ENCODE measurements around the gene SPATS2L.

Gene SPATS2L

GRCh38 chr2:200306196-200306930 lies at the start of gene SPATS2L:
TSS of gene SPATS2L (plus strand) at chr2:200306693. CDS start at chr2:200389245, 82,552 bp downstream.
- DNase-seq = peak; percentile 34

DNA sequence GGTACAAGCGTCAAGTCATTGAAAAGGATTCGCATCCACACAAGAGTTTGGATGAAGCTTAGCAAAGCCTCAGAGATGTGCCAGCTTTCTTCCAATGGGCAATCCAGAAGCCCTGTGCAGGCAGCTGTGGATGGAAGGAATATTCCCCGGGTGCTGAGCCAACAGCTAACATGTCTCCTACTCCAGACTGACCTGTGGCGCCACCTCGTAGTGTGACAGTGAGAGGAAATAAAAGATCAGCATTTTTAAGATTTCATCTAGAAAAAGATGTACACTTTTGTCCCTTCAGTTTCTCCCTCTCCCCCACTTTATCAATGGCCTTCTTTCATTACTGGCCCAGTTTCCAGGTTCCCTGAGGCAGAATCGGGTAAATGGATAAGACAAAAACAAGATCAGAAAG lies 48.9 kb upstream of the SPATS2L start:
- no peak for DNase-seq

GRCh38 chr2:200258081-200258480 lies 48.4 kb upstream of the SPATS2L start:
- DNase-seq = no peak

GRCh38 chr2:200258881-200259576 lies 47.5 kb upstream of the SPATS2L start:
- DNase-seq = no peak

DNA sequence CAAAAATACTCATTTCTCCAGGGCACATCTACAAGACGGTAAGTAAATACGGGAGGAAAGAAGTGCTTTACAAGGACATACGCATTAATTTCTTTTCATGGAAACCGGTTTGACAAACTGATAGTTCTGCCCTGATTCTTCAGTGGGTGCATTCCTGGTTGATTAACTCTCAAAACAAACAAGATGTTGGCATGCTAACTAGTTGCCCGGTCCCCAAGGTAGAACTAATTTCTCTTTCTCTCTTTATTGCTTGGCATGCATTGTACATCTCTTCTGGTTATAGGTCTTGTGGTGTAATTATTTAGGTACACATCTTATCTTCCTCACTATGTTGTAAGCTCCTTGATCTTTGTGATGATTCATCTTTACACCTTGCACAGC lies 46.9 kb upstream of the SPATS2L start:
- DNase-seq = no peak

DNA sequence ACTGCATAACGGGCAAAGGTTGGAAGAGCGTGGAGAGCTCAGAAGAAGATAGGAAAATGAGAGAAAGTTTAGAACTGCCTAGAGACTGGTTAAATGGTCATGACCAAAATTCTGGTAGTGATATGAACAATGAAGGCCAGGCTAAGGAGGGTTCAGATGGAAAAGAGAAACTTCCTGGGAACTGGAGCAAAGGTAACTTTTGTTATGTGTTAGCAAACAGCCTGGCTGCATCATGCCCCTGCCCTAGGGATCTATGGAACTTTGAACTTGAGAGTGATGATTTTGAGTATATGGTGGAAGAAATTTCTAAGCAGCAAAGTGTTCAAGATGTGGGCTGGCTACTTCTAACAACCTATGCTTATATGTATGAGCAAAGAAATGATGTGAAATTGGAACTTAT lies 44.4 kb upstream of the SPATS2L start:
- no peak for DNase-seq

GRCh38 chr2:200263279-200263678 lies 43.2 kb upstream of the SPATS2L start:
- DNase-seq = no peak

GRCh38 chr2:200264631-200265030 lies 41.9 kb upstream of the SPATS2L start:
- no peak for DNase-seq

DNA sequence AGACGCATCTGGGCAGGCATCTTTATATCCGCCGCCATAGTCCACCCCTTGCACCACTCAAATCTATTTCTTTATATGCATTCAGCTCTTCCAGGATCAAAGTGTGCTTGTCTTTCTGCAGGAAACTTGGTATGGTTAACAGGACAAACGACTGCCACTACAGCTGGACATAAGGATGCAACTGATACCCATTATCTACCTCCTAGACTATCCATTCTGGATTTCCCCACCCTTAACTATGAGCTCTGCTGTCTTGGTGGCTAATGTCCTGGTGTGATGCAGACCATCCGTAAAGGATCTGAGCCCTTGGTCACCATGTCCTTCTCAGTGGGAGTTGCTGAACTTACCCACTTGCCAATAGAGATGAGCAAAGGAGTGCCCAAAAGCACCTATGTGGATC lies 40.1 kb upstream of the SPATS2L start:
- no peak for DNase-seq

DNA sequence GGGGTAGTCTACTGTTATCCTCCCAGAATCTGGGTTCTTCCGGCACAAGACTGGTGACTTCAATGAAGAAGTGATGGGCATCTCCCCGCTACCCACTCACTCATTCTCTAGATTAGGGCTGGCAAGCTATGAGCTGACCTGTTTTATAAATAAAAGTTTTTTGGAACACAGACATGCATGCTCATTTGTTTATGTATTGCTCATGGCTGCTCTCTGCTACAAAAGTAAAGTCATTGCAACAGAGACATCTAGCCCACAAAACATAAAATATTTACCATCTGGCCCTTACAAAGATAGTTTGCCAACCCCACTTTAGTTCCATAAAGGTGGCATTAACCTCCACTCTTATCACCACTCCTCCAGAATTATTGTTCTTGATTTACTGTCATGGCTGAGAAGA lies 39.1 kb upstream of the SPATS2L start:
- no peak for DNase-seq

DNA sequence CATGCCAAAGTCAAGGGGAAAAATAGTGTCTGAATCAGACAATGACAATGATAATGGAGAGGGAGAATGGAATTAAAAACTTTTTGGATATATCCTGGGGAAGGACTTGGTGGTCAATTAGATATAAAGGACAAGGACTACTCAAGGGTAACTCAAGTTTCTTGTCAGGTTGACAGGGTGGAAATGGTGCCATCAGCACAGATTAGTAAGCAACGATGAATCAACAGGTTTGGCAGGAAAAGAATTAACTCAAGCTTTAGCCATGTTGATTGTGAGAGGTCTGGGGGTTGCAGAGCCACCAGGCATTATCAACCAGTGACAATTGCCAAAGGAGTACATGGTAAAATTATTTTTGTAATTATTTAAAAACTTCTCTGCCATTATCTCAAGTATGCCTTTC lies 35.8 kb upstream of the SPATS2L start:
- no peak for DNase-seq

DNA sequence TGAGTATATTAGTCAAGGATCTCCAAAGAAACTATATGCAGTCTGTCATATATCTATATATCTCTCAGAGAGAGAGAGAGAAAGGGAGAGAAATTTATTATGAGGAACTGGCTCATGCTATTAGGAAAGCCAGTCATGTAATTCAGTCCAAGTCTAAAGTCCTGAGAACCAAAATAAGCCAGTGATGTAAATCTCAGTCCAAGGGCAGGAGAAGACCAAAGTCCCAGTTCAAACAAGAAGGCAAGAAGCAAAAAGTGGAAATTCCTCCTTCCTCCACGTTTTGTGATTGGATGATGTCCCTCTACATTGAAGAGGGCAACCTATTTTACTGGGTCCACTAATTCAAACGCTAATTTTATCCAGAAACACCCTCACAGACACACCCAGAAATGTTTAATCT lies 34.2 kb upstream of the SPATS2L start:
- no peak for DNase-seq

GRCh38 chr2:200274116-200275075 lies 32.1 kb upstream of the SPATS2L start:
- DNase-seq = no peak

GRCh38 chr2:200275295-200276013 lies 31.0 kb upstream of the SPATS2L start:
- DNase-seq = no peak

- DNase-seq = no peak
These were observed 30.0 kb upstream of the SPATS2L start for GRCh38 chr2:200276472-200276871.

DNA sequence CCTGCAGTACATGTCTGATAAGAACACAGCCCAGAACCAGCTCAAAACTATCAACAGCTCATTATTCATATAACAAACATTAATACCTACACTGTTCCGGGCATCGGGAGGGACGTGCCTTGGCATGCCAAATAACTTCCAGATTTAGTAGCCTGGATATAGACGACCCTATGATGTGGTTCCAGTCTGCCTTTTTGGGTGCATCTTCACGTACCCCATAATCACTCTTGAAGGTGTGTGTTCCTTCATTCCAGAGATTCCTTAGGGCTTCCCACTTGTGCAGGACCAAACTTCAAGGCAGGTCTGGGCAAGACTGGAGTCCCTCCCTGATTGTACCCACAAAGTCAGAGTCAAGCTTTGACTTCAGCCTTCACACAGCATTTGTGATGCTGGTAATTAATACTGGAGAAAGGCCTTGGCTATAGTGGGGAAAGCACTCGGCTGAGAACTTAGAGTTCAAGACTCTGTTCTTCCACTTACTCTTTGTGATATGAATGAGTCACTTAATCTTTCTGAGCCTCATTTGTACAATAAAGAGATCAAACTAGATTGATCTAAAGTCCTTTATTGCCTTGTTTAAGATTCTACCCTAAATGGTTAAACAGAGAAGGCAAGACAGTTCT lies 27.7 kb upstream of the SPATS2L start:
- no peak for DNase-seq

GRCh38 chr2:200279857-200280256 lies 26.6 kb upstream of the SPATS2L start:
- DNase-seq = no peak

DNA sequence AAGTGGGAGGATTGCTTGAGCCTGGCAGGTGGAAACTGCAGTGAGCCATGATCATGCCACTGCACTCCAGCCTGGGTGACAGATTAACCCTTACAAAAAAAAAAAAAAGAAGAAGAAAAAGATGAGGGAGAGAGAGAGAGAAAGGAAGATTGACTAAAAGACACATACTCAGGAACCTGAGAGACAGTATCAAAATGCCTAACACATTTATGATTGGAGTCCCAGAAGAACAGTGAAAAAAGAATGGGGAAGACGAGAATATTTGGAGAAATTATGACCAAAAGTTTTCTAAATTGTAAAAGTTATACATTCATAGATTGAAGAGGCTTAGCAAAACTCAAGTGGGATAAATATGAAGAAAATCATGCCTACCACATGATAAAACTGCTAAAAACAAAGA lies 19.9 kb upstream of the SPATS2L start:
- DNase-seq = no peak

GRCh38 chr2:200288670-200289429 lies 17.6 kb upstream of the SPATS2L start:
- DNase-seq = no peak

DNA sequence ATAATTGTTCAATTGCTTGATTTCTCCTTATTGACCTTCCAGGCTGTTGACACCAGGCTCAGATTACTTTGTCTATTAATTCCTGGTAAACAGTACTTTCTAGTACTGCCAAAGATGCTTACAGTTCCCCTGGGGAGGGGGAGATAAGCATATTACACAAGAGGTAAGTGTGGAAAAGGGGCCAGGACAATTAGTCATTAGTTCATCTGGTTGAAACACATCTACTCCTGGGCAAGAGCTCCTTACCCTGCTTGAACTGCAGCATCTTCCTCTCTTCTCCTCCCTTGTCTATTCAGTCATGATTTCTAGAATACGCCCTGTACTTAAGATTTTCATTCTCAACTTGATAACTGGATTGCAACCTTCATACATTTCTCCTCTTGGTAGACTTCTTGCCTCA lies 10.4 kb upstream of the SPATS2L start:
- no peak for DNase-seq

DNA sequence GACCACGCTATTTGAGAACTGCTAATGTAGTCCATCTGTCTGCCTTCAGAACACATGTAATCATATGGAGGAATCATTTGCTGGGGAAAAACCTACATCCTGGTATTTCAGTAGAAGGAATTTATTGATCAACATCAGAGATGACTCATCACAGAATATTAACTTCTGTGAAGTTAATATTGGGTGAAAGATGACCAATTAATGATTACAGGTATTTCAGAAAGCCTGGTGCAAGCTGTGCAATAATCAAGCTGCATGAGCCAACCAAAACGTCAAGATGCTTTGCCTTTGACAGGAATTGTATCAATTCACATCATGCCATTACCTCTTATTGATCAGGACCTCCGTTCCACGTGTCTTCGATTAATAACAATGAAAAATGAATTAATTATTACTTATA lies 9.4 kb upstream of the SPATS2L start:
- no peak for DNase-seq

DNA sequence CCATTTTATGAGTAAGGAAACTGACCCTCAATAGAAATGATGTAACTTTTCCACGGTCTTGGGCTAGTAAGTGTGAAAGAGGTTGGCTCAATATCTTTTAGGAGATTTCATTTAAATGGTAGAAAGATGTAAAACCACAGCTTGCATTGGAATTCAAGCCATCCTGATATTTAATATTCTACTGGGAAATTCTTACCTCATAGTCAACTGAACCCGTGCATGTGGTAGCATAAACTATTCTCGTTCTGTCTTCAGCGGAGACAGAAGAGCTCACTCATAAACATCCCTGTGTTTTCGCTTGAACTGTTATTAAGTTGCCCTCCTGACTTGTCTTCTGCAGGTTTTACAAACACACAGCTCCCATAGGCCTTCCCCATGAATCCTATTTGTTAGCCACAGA lies 8.5 kb upstream of the SPATS2L start:
- DNase-seq = no peak
